Measurements from ENCODE around the gene NID1. TPM values are rescaled to one million over a fixed set of nuclear protein-coding genes. Genes with fewer than 3 reads are reported as not detected.
A peak's percentile ranks its signal among the peaks of the same experiment; 100 is the strongest.

Gene NID1
- total and polyA plus RNA-seq, 8 donors: 3.6 to 28.2 (median 8.7) TPM

GRCh38 chr1:236111527-236112331 lies 46.8 kb upstream of the NID1 start:
- no peaks in the 10 kb centered on the region for H3K36me3 ChIP-seq
- intact Hi-C loops (cut with DNase I): loop anchor here in 1 of 3 donors (5.0 kb wide), 1 partner anchor 371 kb away; no protein-coding TSS in a partner anchor
- H3K27me3 ChIP-seq: no peaks in the 10 kb centered on the region
- no peak overlapping the region for H3K27ac ChIP-seq
- ATAC-seq: no peak
- TF ChIP-seq, protein P1, sequence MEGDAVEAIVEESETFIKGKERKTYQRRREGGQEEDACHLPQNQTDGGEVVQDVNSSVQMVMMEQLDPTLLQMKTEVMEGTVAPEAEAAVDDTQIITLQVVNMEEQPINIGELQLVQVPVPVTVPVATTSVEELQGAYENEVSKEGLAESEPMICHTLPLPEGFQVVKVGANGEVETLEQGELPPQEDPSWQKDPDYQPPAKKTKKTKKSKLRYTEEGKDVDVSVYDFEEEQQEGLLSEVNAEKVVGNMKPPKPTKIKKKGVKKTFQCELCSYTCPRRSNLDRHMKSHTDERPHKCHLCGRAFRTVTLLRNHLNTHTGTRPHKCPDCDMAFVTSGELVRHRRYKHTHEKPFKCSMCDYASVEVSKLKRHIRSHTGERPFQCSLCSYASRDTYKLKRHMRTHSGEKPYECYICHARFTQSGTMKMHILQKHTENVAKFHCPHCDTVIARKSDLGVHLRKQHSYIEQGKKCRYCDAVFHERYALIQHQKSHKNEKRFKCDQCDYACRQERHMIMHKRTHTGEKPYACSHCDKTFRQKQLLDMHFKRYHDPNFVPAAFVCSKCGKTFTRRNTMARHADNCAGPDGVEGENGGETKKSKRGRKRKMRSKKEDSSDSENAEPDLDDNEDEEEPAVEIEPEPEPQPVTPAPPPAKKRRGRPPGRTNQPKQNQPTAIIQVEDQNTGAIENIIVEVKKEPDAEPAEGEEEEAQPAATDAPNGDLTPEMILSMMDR (IDR thresholded peaks at IDR 0.05): no peak
- no peak overlapping the region for H3K4me3 ChIP-seq
- no peaks in the 10 kb centered on the region for H3K9me3 ChIP-seq
- FAIRE-seq: no peak
- no peak for DNase-seq
- H3K4me1 ChIP-seq: no peaks in the 10 kb centered on the region
- WGBS, 2 donors: 77 to 79% methylated on average over 16 to 17 of the region's 17 CpGs

DNA sequence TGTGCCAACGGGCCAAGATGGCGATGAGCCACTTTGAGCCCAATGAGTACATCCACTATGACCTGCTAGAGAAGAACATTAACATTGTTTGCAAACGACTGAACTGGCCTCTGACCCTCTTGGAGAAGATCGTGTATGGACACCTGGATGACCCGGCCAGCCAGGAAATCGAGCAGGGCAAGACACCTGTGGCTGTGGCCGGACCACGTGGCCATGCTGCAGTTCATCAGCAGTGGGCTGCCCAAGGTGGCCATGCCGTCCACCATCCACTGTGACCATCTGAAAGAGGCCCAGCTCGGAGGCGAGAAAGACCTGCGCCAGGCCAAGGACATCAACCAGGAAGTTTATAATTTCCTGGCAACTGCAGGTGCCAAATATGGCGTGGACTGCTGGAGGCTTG lies 45.2 kb upstream of the NID1 start:
- Histone ChIP-seq H3K4me1 (no peaks in the 10 kb centered on the region), H3K4me3 (no peak overlapping the region), H3K27me3 (no peaks in the 10 kb centered on the region), H3K9me3 (no peaks in the 10 kb centered on the region), H3K27ac (no peak overlapping the region), H3K36me3 (no peaks in the 10 kb centered on the region)
- TF ChIP-seq, protein P1 (IDR thresholded peaks at IDR 0.05): no peak
- FAIRE-seq: no peak
- intact Hi-C loops (cut with DNase I): loop anchor here in 1 of 3 donors (5.0 kb wide), 1 partner anchor 372 kb away; no protein-coding TSS in a partner anchor
- 65 to 74% methylated on average over 13 of the region's 13 CpGs for WGBS, 2 donors
- DNase-seq: peak in 1 of 6 donors; percentile 52
- ATAC-seq: peak in 2 of 4 donors; percentile 30 to 38

DNA sequence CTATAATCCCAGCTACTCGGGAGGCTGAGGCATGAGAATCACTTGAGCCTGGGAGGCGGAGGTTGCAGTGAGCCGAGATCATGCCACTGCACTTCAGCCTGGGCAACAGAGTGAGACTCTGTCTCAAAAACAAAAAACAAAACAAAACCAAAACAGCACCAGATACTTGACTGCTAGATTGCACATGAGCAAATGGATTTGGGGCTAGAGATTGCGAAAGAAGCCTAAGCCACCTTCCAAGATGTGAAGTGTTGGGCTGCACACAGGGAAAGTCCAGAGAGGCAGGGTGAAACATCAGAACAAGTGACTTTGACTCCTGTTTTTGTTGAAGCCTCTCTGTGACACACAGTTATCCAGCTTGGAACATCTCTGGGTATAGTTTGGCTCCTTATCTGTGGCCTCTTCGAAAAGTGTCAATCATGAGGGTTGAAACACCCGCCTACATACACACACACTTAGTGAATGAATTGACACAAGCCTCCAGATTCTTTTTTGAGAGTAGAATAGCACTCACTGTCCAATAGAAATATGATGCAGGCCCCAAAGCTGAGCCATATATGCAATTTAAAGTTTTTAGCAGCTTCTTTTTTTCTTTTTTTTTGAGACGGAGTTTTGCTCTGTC lies 43.2 kb upstream of the NID1 start:
- no peak for DNase-seq
- no peak for FAIRE-seq
- Histone ChIP-seq H3K4me3 (no peak overlapping the region), H3K4me1 (no peaks in the 10 kb centered on the region), H3K27me3 (no peaks in the 10 kb centered on the region), H3K9me3 (no peaks in the 10 kb centered on the region), H3K36me3 (no peaks in the 10 kb centered on the region), H3K27ac (no peak overlapping the region)
- WGBS, 2 donors: 68 to 79% methylated on average over 7 of the region's 7 CpGs
- TF ChIP-seq, protein P1 (IDR thresholded peaks at IDR 0.05): no peak
- intact Hi-C loops (cut with DNase I): loop anchor here in 1 of 3 donors (5.0 to 10.0 kb wide), 2 partner anchors 379 to 427 kb away; no protein-coding TSS in a partner anchor
- ATAC-seq: no peak

DNA sequence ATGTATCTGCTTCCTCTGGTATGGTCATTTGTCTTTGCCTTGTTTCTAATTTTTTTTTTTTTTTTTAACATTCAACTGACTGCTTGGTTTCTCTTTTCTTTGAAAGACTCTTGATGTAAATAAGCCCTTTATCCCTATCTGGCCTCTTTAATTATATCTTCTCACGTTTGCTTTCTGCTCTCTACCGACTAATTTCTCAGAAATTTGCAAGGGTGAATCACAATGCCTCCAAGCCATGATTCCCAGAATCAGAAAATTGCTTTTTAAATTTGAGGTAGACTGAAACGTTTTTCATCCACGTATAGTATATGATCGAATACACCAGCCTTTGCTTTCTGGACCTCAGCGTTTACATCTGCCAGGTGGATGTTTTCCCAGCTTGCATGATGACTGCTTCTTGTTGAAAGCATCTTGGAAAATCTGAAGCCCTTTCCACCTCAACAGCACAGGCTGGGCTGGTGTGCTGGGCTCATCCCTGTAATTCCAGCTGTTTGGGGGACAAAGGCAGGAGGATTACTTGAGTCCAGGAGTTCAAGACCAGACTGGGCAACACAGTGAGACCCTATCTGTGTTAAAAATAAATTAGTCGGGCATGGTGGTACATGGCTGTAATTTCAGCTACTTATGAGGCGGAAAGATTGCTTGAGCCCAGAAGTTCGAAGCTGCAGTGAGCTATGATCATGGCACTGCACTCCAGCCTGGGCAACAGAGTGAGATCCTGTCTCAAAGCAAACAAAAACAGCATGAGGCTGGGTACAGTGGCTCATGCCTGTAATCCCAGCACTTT lies 42.4 kb upstream of the NID1 start:
- 48 to 49% methylated on average over 9 of the region's 9 CpGs for WGBS, 2 donors
- Histone ChIP-seq H3K27me3 (no peaks in the 10 kb centered on the region), H3K36me3 (no peaks in the 10 kb centered on the region), H3K9me3 (no peaks in the 10 kb centered on the region), H3K4me1 (no peaks in the 10 kb centered on the region), H3K27ac (no peak overlapping the region), H3K4me3 (no peak overlapping the region)
- TF ChIP-seq, protein P1 (IDR thresholded peaks at IDR 0.05): no peak
- no peak for DNase-seq
- no peak for FAIRE-seq
- intact Hi-C loops (cut with DNase I): loop anchor here in 1 of 3 donors (5.0 to 10.0 kb wide), 2 partner anchors 380 to 427 kb away; no protein-coding TSS in a partner anchor
- ATAC-seq: no peak

Data from pancreas (tissue), 10 donors.